Natural killer cell treated with Interleukin-12 subunit alpha and Interleukin-12 subunit beta and Interleukin-15 and Interleukin-18, amount 100 ng/mL, for 72 hours (primary cell): ENCODE results near the gene CYBB. TPM values are rescaled to one million over a fixed set of nuclear protein-coding genes. Genes with fewer than 3 reads are reported as not detected.

Source experiments
- ATAC-seq, 2 donors: fragments of 150-1000 bp; cut with Tn5 transposase in 1 of 2; sonication (Bioruptor Pico), chemical (Tn5 transposase) in 1 of 2; 2 replicates each; pipeline ENCODE4 v1.10.0; 2021
- DNase-seq: peaks from one replicate; pipeline ENCODE4 v3.0.0; 2022; ENCODE audit warnings: low spot score
- H3K27ac Mint-ChIP-seq, 2 donors: 1 replicate in 1 of 2; 2 replicates in 1 of 2; pipeline ENCODE4 v1.8.0; 2022; ENCODE audit warnings: mixed read lengths in 2 of 2, mild to moderate bottlenecking in 1 of 2, moderate library complexity in 1 of 2
- H3K27me3 Mint-ChIP-seq, 2 donors: 1 replicate in 1 of 2; 2 replicates in 1 of 2; pipeline ENCODE4 v1.8.0; 2022; ENCODE audit warnings: mixed read lengths in 2 of 2
- H3K36me3 Mint-ChIP-seq: one replicate; pipeline ENCODE4 v1.8.0; 2022; ENCODE audit warnings: mixed read lengths
- H3K4me1 Mint-ChIP-seq, 2 donors: 1 replicate in 1 of 2; 2 replicates in 1 of 2; pipeline ENCODE4 v1.8.0; 2022; ENCODE audit warnings: low read depth in 2 of 2, mixed read lengths in 2 of 2, mild to moderate bottlenecking in 1 of 2
- H3K4me3 Mint-ChIP-seq: one replicate; pipeline ENCODE4 v1.8.0; 2022; ENCODE audit warnings: mixed read lengths
- H3K9me3 Mint-ChIP-seq: 2 replicates; pipeline ENCODE4 v1.8.0; 2022; ENCODE audit warnings: mixed read lengths
- total RNA-seq, 2 donors: library from RNA; stranded (reverse); gene quantifications; one replicate each; pipeline ENCODE4 v1.2.3, GENCODE V29; 2022

Gene CYBB
- total RNA-seq, 2 donors from 2014 or later, result 0.10 to 0.70 TPM

GRCh38 chrX:37799936-37800335 lies 20.1 kb downstream of the CYBB start:
- Mint-ChIP-seq H3K9me3 (no peaks in the 10 kb centered on the region), H3K4me1 (peaks cover 5 to 11% of the 10 kb centered on the region in 2 donors), H3K36me3 (no peaks in the 10 kb centered on the region), H3K27me3 (peaks cover 0 to 19% of the 10 kb centered on the region in 2 donors), H3K4me3 (no peak overlapping the region), H3K27ac (no peak overlapping the region)
- no peak for ATAC-seq
- DNase-seq, result no peak

GRCh38 chrX:37800717-37801116 lies 20.9 kb downstream of the CYBB start:
- no peak for ATAC-seq
- DNase-seq, result no peak
- H3K27me3 Mint-ChIP-seq, result peaks cover 0 to 16% of the 10 kb centered on the region in 2 donors
- H3K4me3 Mint-ChIP-seq, result no peak overlapping the region
- H3K4me1 Mint-ChIP-seq, result peaks cover 5 to 6% of the 10 kb centered on the region in 2 donors
- H3K36me3 Mint-ChIP-seq, result no peaks in the 10 kb centered on the region
- no peaks in the 10 kb centered on the region for H3K9me3 Mint-ChIP-seq
- H3K27ac Mint-ChIP-seq, result no peak overlapping the region

GRCh38 chrX:37802028-37802427 lies 22.2 kb downstream of the CYBB start:
- no peaks in the 10 kb centered on the region for H3K9me3 Mint-ChIP-seq
- ATAC-seq, result no peak
- H3K36me3 Mint-ChIP-seq, result no peaks in the 10 kb centered on the region

DNA sequence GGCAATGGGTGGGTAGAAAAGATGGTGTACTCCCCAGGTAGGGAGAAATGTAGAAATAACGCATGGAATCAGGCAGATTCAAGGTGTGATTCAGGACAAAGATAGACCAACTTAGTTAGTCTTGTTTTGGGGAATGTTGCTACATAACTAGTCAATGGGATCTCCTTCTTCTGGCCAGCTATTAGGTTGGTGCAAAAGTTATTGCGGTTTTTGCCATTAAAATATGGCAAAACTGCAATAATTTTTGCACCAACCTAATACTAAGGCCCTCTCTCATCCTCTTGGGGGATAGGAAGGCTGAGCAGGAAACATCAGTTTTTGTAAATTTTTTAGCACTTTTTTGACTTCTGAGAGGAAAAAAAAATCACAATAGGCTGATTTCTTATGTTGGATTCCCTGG lies 23.2 kb downstream of the CYBB start:
- Mint-ChIP-seq H3K4me3 (no peak overlapping the region), H3K36me3 (no peaks in the 10 kb centered on the region), H3K4me1 (peaks cover 0 to 2% of the 10 kb centered on the region in 2 donors), H3K27me3 (peaks cover 0 to 14% of the 10 kb centered on the region in 2 donors), H3K9me3 (no peaks in the 10 kb centered on the region), H3K27ac (no peak overlapping the region)
- no peak for DNase-seq
- ATAC-seq, result no peak

More at GRCh38 chrX:37802028-37802427, 22.2 kb downstream of the CYBB start:
- DNase-seq, result no peak
- H3K4me1 Mint-ChIP-seq, result peaks cover 0 to 2% of the 10 kb centered on the region in 2 donors
- peaks cover 0 to 12% of the 10 kb centered on the region in 2 donors for H3K27me3 Mint-ChIP-seq
- H3K4me3 Mint-ChIP-seq, result no peak overlapping the region
- no peak overlapping the region for H3K27ac Mint-ChIP-seq

DNA sequence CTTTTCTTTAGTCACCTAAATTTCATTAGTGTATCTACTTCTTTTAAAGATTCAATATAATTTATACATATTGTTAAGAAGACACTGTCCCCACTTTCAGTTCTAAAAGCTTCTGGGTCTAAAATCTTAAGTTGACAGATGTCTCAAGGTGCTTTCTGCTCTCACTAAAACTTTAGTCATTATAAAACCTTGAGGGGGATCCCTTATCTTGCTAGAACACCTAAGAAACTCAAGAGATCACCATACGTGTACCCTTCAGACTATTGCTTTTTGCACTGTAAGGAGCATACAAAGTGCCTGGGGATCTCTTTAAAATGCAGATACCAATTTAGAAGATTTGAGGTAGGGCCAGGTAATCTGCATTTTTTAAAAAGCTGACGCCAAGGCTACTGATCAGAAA lies 30.1 kb downstream of the CYBB start:
- no peak overlapping the region for H3K4me3 Mint-ChIP-seq
- peaks cover 0 to 13% of the 10 kb centered on the region in 2 donors for H3K27me3 Mint-ChIP-seq
- H3K36me3 Mint-ChIP-seq, result no peaks in the 10 kb centered on the region
- H3K4me1 Mint-ChIP-seq, result peaks cover 0 to 7% of the 10 kb centered on the region in 2 donors
- DNase-seq (no peak), ATAC-seq (no peak)
- H3K9me3 Mint-ChIP-seq, result no peaks in the 10 kb centered on the region
- H3K27ac Mint-ChIP-seq, result no peak overlapping the region

DNA sequence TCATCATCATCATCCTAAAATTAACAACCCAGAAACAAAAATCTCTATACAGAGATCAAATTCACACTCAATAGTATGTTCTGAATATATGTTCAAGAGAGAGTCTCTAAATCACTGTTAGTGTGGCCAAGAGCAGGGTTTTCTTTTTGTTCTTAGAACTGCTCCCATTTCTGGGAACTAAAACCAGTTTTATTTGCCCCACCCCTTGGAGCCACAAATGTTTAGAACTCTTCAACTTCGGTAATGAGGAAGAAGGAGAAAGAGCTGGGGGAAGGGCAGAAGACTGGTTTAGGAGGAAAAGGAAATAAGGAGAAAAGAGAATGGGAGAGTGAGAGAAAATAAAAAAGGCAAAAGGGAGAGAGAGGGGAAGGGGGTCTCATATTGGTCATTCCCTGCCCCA lies 32.3 kb downstream of the CYBB start:
- Mint-ChIP-seq H3K9me3 (no peaks in the 10 kb centered on the region), H3K4me3 (no peak overlapping the region), H3K27ac (peak overlapping the region in 1 of 2 donors; percentile 33), H3K4me1 (peaks cover 0 to 7% of the 10 kb centered on the region in 2 donors), H3K27me3 (peaks cover 0 to 21% of the 10 kb centered on the region in 2 donors), H3K36me3 (no peaks in the 10 kb centered on the region)
- ATAC-seq (no peak), DNase-seq (no peak)

GRCh38 chrX:37813570-37813969 lies 33.7 kb downstream of the CYBB start:
- DNase-seq, result no peak
- Mint-ChIP-seq H3K36me3 (no peaks in the 10 kb centered on the region), H3K4me3 (no peak overlapping the region), H3K27ac (no peak overlapping the region), H3K27me3 (peaks cover 0 to 24% of the 10 kb centered on the region in 2 donors), H3K4me1 (peaks cover 0 to 7% of the 10 kb centered on the region in 2 donors), H3K9me3 (no peaks in the 10 kb centered on the region)
- no peak for ATAC-seq

DNA sequence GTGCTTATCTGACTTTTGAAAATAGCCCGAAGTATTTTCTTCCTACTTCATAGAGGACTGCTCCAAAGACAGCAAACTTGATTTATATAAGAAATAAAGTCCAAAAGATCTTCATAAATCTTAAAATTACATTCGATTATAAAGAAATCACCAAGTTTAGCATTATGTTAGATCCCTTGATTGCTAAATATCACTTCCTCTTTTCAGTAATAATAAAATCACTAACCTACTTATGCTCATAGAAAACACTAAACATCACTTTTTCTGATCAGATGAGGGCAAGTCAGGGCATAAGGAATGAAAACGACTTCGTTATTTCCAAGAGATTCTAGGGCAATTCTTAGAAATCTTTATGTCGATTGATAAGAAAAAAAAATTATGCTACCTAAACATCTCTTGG lies 35.5 kb downstream of the CYBB start:
- Mint-ChIP-seq H3K4me1 (peaks cover 2 to 7% of the 10 kb centered on the region in 2 donors), H3K27me3 (peaks cover 0 to 23% of the 10 kb centered on the region in 2 donors), H3K36me3 (no peaks in the 10 kb centered on the region), H3K27ac (no peak overlapping the region), H3K9me3 (no peaks in the 10 kb centered on the region), H3K4me3 (no peak overlapping the region)
- no peak for ATAC-seq
- no peak for DNase-seq

- H3K27me3 Mint-ChIP-seq, result peaks cover 0 to 16% of the 10 kb centered on the region in 2 donors
- H3K4me1 Mint-ChIP-seq, result peaks cover 6 to 7% of the 10 kb centered on the region in 2 donors
- no peaks in the 10 kb centered on the region for H3K9me3 Mint-ChIP-seq
- ATAC-seq (no peak), DNase-seq (no peak)
- H3K4me3 Mint-ChIP-seq, result no peak overlapping the region
- H3K36me3 Mint-ChIP-seq, result no peaks in the 10 kb centered on the region
- no peak overlapping the region for H3K27ac Mint-ChIP-seq
These were observed 36.9 kb downstream of the CYBB start for GRCh38 chrX:37816766-37817165.

DNA sequence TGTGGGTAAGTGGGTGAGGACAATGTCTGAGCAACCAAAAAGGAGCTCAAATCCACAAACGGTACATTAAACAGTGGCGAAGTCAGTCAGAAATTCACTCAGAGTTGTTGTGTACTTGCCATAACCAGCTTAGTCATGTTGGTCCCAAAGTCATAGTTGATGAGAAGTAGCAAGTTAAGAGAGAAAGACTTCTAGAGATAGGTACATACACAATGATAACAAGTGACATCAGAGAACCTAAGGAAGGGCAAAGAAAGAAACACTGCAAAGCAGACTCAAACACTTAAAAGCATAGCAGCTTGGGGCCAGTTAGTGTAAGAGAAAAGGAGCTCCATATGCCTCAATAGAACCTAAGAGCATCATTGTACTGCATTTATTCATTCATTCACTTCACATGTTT lies 37.3 kb downstream of the CYBB start:
- H3K9me3 Mint-ChIP-seq, result no peaks in the 10 kb centered on the region
- DNase-seq (no peak), ATAC-seq (no peak)
- no peaks in the 10 kb centered on the region for H3K36me3 Mint-ChIP-seq
- H3K4me3 Mint-ChIP-seq, result no peak overlapping the region
- H3K27me3 Mint-ChIP-seq, result peaks cover 0 to 16% of the 10 kb centered on the region in 2 donors
- H3K4me1 Mint-ChIP-seq, result peaks cover 2 to 7% of the 10 kb centered on the region in 2 donors
- H3K27ac Mint-ChIP-seq, result no peak overlapping the region

- H3K9me3 Mint-ChIP-seq, result no peaks in the 10 kb centered on the region
- H3K4me1 Mint-ChIP-seq, result peaks cover under 1 to 7% of the 10 kb centered on the region in 2 donors
- H3K4me3 Mint-ChIP-seq, result no peak overlapping the region
- H3K36me3 Mint-ChIP-seq, result no peaks in the 10 kb centered on the region
- peaks cover 0 to 17% of the 10 kb centered on the region in 2 donors for H3K27me3 Mint-ChIP-seq
- no peak overlapping the region for H3K27ac Mint-ChIP-seq
- DNase-seq, result no peak
- ATAC-seq, result no peak
These were observed 37.7 kb downstream of the CYBB start for GRCh38 chrX:37817579-37817978.

- ATAC-seq, result no peak
- no peak overlapping the region for H3K27ac Mint-ChIP-seq
- no peak overlapping the region for H3K4me3 Mint-ChIP-seq
These were observed 38.2 kb downstream of the CYBB start for GRCh38 chrX:37818031-37818430.

GRCh38 chrX:37820646-37821045 lies 40.8 kb downstream of the CYBB start:
- no peaks in the 10 kb centered on the region for H3K36me3 Mint-ChIP-seq
- no peak overlapping the region for H3K27ac Mint-ChIP-seq
- no peak overlapping the region for H3K4me3 Mint-ChIP-seq
- DNase-seq, result no peak
- peaks cover 0 to 26% of the 10 kb centered on the region in 2 donors for H3K27me3 Mint-ChIP-seq
- peaks cover 18 to 22% of the 10 kb centered on the region in 2 donors for H3K4me1 Mint-ChIP-seq
- H3K9me3 Mint-ChIP-seq, result no peaks in the 10 kb centered on the region
- no peak for ATAC-seq

More at GRCh38 chrX:37818031-37818430, 38.2 kb downstream of the CYBB start:
- no peak for DNase-seq
- peaks cover 0 to 19% of the 10 kb centered on the region in 2 donors for H3K27me3 Mint-ChIP-seq
- no peaks in the 10 kb centered on the region for H3K36me3 Mint-ChIP-seq
- H3K4me1 Mint-ChIP-seq, result peaks cover 5 to 7% of the 10 kb centered on the region in 2 donors
- H3K9me3 Mint-ChIP-seq, result no peaks in the 10 kb centered on the region

GRCh38 chrX:37824491-37825214 lies 44.8 kb downstream of the CYBB start:
- no peak for DNase-seq
- peaks cover 21 to 22% of the 10 kb centered on the region in 2 donors for H3K4me1 Mint-ChIP-seq
- no peaks in the 10 kb centered on the region for H3K9me3 Mint-ChIP-seq
- ATAC-seq, result no peak
- H3K36me3 Mint-ChIP-seq, result no peaks in the 10 kb centered on the region
- H3K27ac Mint-ChIP-seq, result peak overlapping the region in 1 of 2 donors; percentile 10
- H3K4me3 Mint-ChIP-seq, result peak overlapping the region; percentile 31
- H3K27me3 Mint-ChIP-seq, result peaks cover 0 to 10% of the 10 kb centered on the region in 2 donors
